Hematopoietic multipotent progenitor cell treated with erythropoietin and hydrocortisone succinate and interleukin-3 and kit ligand, for 4 days (in vitro differentiated cells): ENCODE results near the gene USP15.
"Not testable (repeated sequence)": the region's sequence is repeated elsewhere in the genome, so short reads cannot be mapped to it uniquely, and the experiment has no call there.

Experiments used
- DNase-seq: peaks from one replicate; pipeline ENCODE4 v3.0.0-alpha.2; 2015

The USP15 gene

GRCh38 chr12:62463252-62463651 is 203.0 kb downstream of the USP15 start:
- not testable (repeated sequence) for DNase-seq
